Measurements from ENCODE around the gene CCNL2.

GRCh38 chr1:1359308-1359663 lies 39.8 kb downstream of the CCNL2 start:
- no peak for TF ChIP-seq POLR2A (IDR thresholded peaks at IDR 0.05)
- TF ChIP-seq CTCF (IDR thresholded peaks at IDR 0.05) = no peak

Measured in right lobe of liver (tissue), 4 donors.